H1 (cell line): ENCODE measurements around the gene CXCR4. TPM values are rescaled to one million over a fixed set of nuclear protein-coding genes. Genes with fewer than 3 reads are reported as not detected.

Experiments used
- FOSL1 ChIP-seq: IDR thresholded peaks from 2 replicates; pipeline ENCODE4 v1.6.1; 2011; ENCODE audit warnings: mild to moderate bottlenecking, low read depth, low read length, moderate library complexity; ENCODE audit not compliant: insufficient read depth
- PHF8 ChIP-seq: fragments of 200-600 bp; sonication (generic); conservative IDR thresholded peaks from 2 replicates; pipeline ENCODE4 v1.7.1; 2012; ENCODE audit warnings: low read depth, mild to moderate bottlenecking, inconsistent platforms, low read length, moderate library complexity
- SP1 ChIP-seq: IDR thresholded peaks from 2 replicates; pipeline ENCODE4 v1.6.1; 2011; ENCODE audit warnings: low read depth, low read length
- TEAD4 ChIP-seq: IDR thresholded peaks from 2 replicates; pipeline ENCODE4 v1.6.1; 2012; ENCODE audit warnings: low read depth, low read length, inconsistent platforms, mixed read lengths
- polyA plus RNA-seq, 7 experiments: library from polyadenylated mRNA; depleted of rRNA in 3 of 7; stranded (reverse) in 5 of 7; unstranded in 2 of 7; fragments of >200 nt in 5 of 7; fragments of 200-250 nt in 2 of 7; gene quantifications; 1 replicate in 5 of 7; 2 replicates in 1 of 7; 4 replicates in 1 of 7; pipeline versions ENCODE4 v1.2.1 to v1.2.3, GENCODE V29; 2011 to 2013; ENCODE audit warnings: missing spikeins in 2 of 7, mixed read lengths in 2 of 7
- total RNA-seq: library from RNA; stranded (reverse); fragmentation: NEBNext Ultra II Directional; extraction: Animal tissue kit (Norgen Biotek cat#: 25700); gene quantifications from 2 replicates; pipeline ENCODE4 v1.2.1, GENCODE V29; 2021

The CXCR4 gene
- total and polyA plus RNA-seq, 2 of the 8 experiments (the other 6 are each of a cell fraction or from before 2014, with no cell fraction given): 1.8 to 2.8 TPM

GRCh38 chr2:136114382-136114781 lies 3.6 kb downstream of the CXCR4 start (continued):
- no peak for TF ChIP-seq PHF8
- no peak for TF ChIP-seq FOSL1
- no peak for TF ChIP-seq TEAD4
- TF ChIP-seq SP1: no peak
